ELF-1 (cell line): ENCODE results near the gene HBS1L.

Experiments
- DNase-seq: peaks from one replicate; pipeline ENCODE4 v3.0.0-alpha.2; 2016; ENCODE audit warnings: low read depth, low spot score

The HBS1L gene

GRCh38 chr6:134949927-134950326 lies 104.7 kb downstream of the HBS1L start, which contains the start of gene ALDH8A1:
Gene ALDH8A1, minus strand, starts transcription at chr6:134950101. Its CDS starts 48 bp downstream, at chr6:134950053.
- DNase-seq: no peak

- DNase-seq: no peak
Observed at GRCh38 chr6:134948691-134949090, 105.9 kb downstream of the HBS1L start.

GRCh38 chr6:134948142-134948541 lies 106.5 kb downstream of the HBS1L start:
- DNase-seq: no peak

GRCh38 chr6:134945045-134945444 lies 109.6 kb downstream of the HBS1L start:
- no peak for DNase-seq

- no peak for DNase-seq
Observed at GRCh38 chr6:134943522-134944111, 111.0 kb downstream of the HBS1L start.

- no peak for DNase-seq
Observed at GRCh38 chr6:134938896-134939295, 115.7 kb downstream of the HBS1L start.

- no peak for DNase-seq
Observed at GRCh38 chr6:134937426-134937825, 117.2 kb downstream of the HBS1L start.

GRCh38 chr6:134936931-134937330 lies 117.7 kb downstream of the HBS1L start:
- DNase-seq: no peak

GRCh38 chr6:134936476-134936875 lies 118.1 kb downstream of the HBS1L start:
- DNase-seq: no peak

- no peak for DNase-seq
Observed at GRCh38 chr6:134934793-134935485, 119.7 kb downstream of the HBS1L start.

GRCh38 chr6:134932535-134933470 lies 121.8 kb downstream of the HBS1L start:
- no peak for DNase-seq

GRCh38 chr6:134932098-134932497 lies 122.5 kb downstream of the HBS1L start:
- DNase-seq: no peak

GRCh38 chr6:134930463-134930862 lies 124.2 kb downstream of the HBS1L start:
- no peak for DNase-seq

GRCh38 chr6:134928151-134928900 lies 126.3 kb downstream of the HBS1L start:
- no peak for DNase-seq

- DNase-seq: no peak
Observed at GRCh38 chr6:134925800-134926199, 128.8 kb downstream of the HBS1L start.

- no peak for DNase-seq
Observed at GRCh38 chr6:134921721-134922261, 132.8 kb downstream of the HBS1L start.

GRCh38 chr6:134921276-134921675 lies 133.3 kb downstream of the HBS1L start:
- no peak for DNase-seq

- no peak for DNase-seq
Observed at GRCh38 chr6:134920422-134920821, 134.2 kb downstream of the HBS1L start.

- DNase-seq: no peak
Observed at GRCh38 chr6:134918418-134918961, 136.1 kb downstream of the HBS1L start.

GRCh38 chr6:134911547-134911946 lies 143.1 kb downstream of the HBS1L start:
- DNase-seq: no peak

- no peak for DNase-seq
Observed at GRCh38 chr6:134910593-134910935, 144.1 kb downstream of the HBS1L start.
